Measurements from ENCODE around the gene TOLLIP. TPM values are rescaled to one million over a fixed set of nuclear protein-coding genes. Genes with fewer than 3 reads are reported as not detected.
"Not testable (repeated sequence)": the region's sequence is repeated elsewhere in the genome, so short reads cannot be mapped to it uniquely, and the experiment has no call there.

The TOLLIP gene
- total RNA-seq = 46.9 TPM
- long read RNA-seq, transcript TOLLIP-202 (6 exons, 3,617 nt) = major isoform, 94 of 179 reads
- long read RNA-seq, partial matches to known transcripts = 20 of 179 reads
- long read RNA-seq, other reads (novel, unspliced or antisense) = 61 of 179 reads

GRCh38 chr11:1309498-1310317, at the start of gene TOLLIP:
Gene TOLLIP (minus strand): TSS chr11:1309632. CDS start chr11:1309498, 134 bp downstream.
- DNase-seq (ENCODE audit: low spot score) = peak; percentile 99
- intact Hi-C loops (cut with DNase I) = loop anchor here (2.0 kb wide), 1 partner anchor 47 kb away; no protein-coding TSS in a partner anchor

DNA sequence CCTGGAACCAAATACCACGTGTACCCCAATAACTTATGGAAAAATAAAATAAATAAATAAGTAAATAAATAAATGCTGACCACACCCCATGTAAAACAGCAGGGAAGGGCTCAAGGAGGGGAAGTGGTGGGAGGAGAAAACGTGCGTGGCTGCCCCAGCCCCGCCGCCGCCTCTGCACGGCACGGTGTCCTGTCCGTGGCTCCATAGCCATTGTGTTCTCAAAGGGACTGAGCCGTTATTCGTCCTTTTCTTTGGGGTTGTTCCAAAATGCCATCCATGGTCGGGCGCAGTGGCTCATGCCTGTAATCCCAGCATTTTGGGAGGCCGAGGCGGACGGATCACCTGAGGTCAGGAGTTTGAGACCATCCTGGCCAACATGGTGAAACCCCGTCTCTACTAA, 49.5 kb upstream of the TOLLIP start:
- intact Hi-C loops (cut with DNase I) = not testable (repeated sequence)

DNA sequence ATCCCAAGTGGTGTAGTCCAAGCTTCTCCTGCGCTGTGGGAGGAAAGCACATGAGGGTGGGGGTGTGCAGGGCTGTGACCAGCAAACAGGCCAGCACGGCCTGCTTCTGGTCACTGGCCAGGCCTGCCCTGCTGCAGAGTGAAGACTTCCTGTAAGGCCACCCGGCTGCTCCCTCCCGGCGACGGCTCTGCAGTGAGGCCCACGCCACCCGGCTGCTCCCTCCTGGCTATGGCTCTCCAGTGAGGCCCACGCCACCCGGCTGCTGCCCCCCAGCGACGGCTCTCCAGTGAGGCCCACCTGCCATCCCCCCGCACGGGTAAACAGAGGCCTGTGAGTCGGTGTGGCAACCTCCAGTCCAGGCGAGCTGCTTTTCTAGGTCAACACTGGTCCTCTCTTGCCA, 48.9 kb upstream of the TOLLIP start:
- DNase-seq (ENCODE audit: low spot score) = no peak
- intact Hi-C loops (cut with DNase I) = no loop called here

More for the DNA sequence above, 49.5 kb upstream of the TOLLIP start:
- not testable (repeated sequence) for DNase-seq (ENCODE audit: low spot score)

GRCh38 chr11:1356478-1356960, 47.1 kb upstream of the TOLLIP start:
- DNase-seq (ENCODE audit: low spot score) = no peak
- intact Hi-C loops (cut with DNase I) = no loop called here

GRCh38 chr11:1356007-1356435, 46.6 kb upstream of the TOLLIP start:
- DNase-seq (ENCODE audit: low spot score) = no peak
- intact Hi-C loops (cut with DNase I) = no loop called here

- intact Hi-C loops (cut with DNase I) = no loop called here
- no peak for DNase-seq (ENCODE audit: low spot score)
Measured at GRCh38 chr11:1354125-1354938, 44.9 kb upstream of the TOLLIP start.

DNA sequence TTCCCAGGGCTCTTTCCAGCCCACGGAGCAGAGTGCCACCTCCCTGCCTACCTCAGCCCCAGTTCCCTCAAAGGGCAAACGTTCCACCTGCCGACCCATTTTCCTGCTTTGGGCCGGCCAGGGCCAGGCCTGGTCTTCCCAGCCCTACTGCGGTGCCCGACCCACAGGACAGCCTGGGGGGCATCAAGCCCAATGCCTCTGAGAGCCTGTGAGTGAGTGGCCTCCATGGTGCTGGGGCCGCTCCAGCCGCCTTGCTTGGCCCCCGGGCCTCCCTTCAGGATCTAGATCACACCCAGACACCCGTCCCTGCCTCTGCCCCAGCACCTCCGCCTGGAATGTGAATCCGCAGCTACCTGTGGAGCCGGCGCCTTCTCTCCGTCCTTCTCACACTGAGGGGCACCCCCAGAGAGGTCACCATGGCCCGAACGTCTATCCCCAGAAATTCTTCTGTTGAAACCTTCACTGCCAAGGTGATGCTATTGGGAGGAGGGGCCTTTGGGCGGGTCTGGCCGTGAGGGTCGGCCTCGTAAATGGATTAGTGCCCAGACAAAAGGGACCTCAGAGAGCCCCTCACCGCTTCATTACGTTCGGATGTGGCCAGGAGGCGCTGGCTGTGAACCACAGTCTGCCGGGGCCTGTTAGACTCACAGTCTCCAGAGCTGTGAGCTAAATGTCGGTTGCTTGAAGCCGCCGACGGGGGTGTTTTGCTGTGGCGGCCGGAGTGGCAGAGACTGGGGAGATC, 44.1 kb upstream of the TOLLIP start:
- no peak for DNase-seq (ENCODE audit: low spot score)
- intact Hi-C loops (cut with DNase I) = no loop called here

DNA sequence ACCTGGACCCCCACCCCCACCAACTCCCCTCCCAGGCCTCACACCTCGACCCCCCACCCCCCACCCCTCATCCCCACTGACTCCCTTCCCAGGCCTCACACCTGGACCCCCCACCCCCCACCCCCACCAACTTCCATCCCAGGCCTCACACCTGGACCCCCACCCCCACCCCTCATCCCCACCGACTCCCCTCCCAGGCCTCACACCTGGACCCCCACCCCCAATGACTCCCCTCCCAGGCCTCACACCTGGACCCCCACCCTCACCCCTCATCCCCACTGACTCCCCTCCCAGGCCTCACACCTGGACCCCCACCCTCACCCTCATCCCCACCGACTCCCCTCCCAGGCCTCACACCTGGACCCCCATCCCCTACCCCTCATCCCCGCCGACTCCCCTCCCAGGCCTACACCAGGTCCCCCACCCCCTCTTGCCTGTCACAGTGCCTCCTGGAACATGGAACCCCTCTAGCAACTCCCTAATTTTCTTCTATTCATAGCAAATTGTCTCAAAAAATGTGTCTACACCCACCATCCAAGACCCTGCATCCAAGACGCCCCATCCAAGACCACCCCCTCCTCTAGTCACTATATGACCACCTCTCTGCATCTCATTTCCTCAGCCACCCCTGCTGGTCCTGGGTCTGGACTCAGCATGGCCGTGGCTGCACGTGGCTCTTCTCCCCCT, 43.4 kb upstream of the TOLLIP start:
- intact Hi-C loops (cut with DNase I) = no loop called here
- DNase-seq (ENCODE audit: low spot score) = no peak

GRCh38 chr11:1351278-1351937, 42.0 kb upstream of the TOLLIP start:
- DNase-seq (ENCODE audit: low spot score) = no peak
- intact Hi-C loops (cut with DNase I) = no loop called here

- intact Hi-C loops (cut with DNase I) = no loop called here
- DNase-seq (ENCODE audit: low spot score) = peak; percentile 31
Measured at GRCh38 chr11:1350086-1350725, 40.8 kb upstream of the TOLLIP start.

GRCh38 chr11:1349327-1350041, 40.1 kb upstream of the TOLLIP start:
- peak; percentile 64 for DNase-seq (ENCODE audit: low spot score)
- intact Hi-C loops (cut with DNase I) = no loop called here

DNA sequence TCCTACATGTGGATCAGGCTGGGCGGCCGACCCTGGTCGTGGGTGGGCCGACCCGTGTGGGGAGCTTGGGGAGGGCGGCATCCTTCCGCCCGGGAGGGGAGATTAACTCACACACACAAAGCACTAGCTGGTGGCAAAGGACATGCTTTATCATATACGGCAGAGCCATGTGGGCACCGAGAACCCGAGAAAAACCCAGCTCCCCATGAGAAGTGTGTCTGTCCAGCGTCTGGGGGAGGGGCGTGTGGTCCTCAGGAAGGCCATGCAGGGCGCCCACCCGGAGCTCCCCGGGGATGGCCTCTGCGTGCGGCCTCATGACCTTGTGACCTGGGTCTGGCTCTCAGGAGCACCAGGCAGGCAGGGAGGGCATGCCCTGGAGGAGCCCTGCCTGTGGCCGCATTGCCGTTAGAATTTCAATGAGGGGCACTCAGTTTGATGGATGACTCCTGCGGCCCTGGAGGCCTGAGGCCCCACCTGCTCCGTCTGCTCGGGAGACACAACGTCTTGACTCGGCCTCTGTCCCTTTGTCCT, 39.4 kb upstream of the TOLLIP start:
- no peak for DNase-seq (ENCODE audit: low spot score)
- intact Hi-C loops (cut with DNase I) = no loop called here

GRCh38 chr11:1348146-1348795, 38.8 kb upstream of the TOLLIP start:
- intact Hi-C loops (cut with DNase I) = no loop called here
- DNase-seq (ENCODE audit: low spot score) = peak; percentile 38

DNA sequence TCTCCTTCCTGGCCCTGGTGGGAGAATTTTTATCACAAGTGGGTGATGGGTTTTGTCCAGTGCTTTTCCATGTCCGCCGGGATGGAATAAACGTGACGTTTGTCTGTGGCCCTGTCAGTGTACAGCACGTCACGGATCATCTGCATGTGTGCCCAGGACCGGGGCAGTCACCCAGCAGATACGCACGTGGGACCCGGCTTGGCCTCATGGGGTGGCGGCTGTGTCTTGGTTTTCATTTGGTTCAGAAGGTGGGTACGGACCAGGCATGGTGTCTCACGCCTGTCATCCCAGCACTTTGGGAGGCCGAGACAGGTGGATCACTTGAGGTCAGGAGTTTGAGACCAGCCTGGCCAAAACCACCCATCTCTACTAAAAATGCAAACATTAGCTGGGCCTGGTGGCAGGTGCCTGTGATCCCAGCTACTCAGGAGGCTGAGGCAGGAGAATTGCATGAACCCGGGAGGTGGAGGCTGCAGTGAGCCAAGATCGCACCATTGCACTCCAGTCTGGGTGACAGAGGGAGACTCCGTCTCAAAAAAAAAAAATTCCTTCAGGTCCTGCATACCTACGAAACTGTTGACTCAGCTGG, 38.1 kb upstream of the TOLLIP start:
- intact Hi-C loops (cut with DNase I); DNase-seq (ENCODE audit: low spot score): not testable (repeated sequence)

GRCh38 chr11:1346669-1347390, 37.4 kb upstream of the TOLLIP start:
- DNase-seq (ENCODE audit: low spot score) = no peak
- intact Hi-C loops (cut with DNase I) = no loop called here

Data from cardiac septum (tissue), 1 donor.